HG02763 (cell line): ENCODE results near the gene NEB.

ENCODE experiments used
- ATAC-seq: cut with Tn5 transposase; IDR thresholded peaks from one replicate; pipeline ENCODE4 v1.9.1; 2021; ENCODE audit warnings: mild to moderate bottlenecking, moderate library complexity; ENCODE audit not compliant: unreplicated experiment

The NEB gene

GRCh38 chr2:151491496-151491895 is 242.8 kb downstream of the NEB start:
- ATAC-seq, result no peak

GRCh38 chr2:151490276-151490675 is 244.0 kb downstream of the NEB start:
- ATAC-seq, result no peak

GRCh38 chr2:151486053-151486452 is 248.2 kb downstream of the NEB start:
- ATAC-seq, result no peak

- no peak for ATAC-seq
These were observed 250.2 kb downstream of the NEB start for GRCh38 chr2:151484100-151484499.

GRCh38 chr2:151483546-151483945 is 250.7 kb downstream of the NEB start:
- no peak for ATAC-seq

GRCh38 chr2:151482171-151482725 is 252.0 kb downstream of the NEB start:
- no peak for ATAC-seq

- no peak for ATAC-seq
These were observed 252.5 kb downstream of the NEB start for GRCh38 chr2:151481744-151482143.

GRCh38 chr2:151478011-151478410 is 256.3 kb downstream of the NEB start:
- no peak for ATAC-seq

GRCh38 chr2:151476287-151476686 is 258.0 kb downstream of the NEB start:
- no peak for ATAC-seq

GRCh38 chr2:151475071-151475470 is 259.2 kb downstream of the NEB start:
- ATAC-seq, result no peak

- no peak for ATAC-seq
These were observed 261.3 kb downstream of the NEB start for GRCh38 chr2:151472966-151473365.

- no peak for ATAC-seq
These were observed 263.7 kb downstream of the NEB start for GRCh38 chr2:151470556-151470955.

- no peak for ATAC-seq
These were observed 268.5 kb downstream of the NEB start for GRCh38 chr2:151465771-151466170.

GRCh38 chr2:151459358-151459757 is 274.9 kb downstream of the NEB start:
- no peak for ATAC-seq

GRCh38 chr2:151439127-151439526 is 295.1 kb downstream of the NEB start:
- no peak for ATAC-seq

- ATAC-seq, result no peak
These were observed 295.8 kb downstream of the NEB start for GRCh38 chr2:151438506-151438905.

- ATAC-seq, result no peak
These were observed 296.6 kb downstream of the NEB start for GRCh38 chr2:151437630-151438029.
